ENCODE measurements around the gene DNMBP. TPM values are rescaled to one million over a fixed set of nuclear protein-coding genes. Genes with fewer than 3 reads are reported as not detected.

DNMBP gene
- total and polyA plus RNA-seq, 2 of the 4 experiments (the other 2 are of a cell fraction) = 10.9 to 13.6 TPM

GRCh38 chr10:99834410-99834809 is 175.3 kb downstream of the DNMBP start:
- Histone ChIP-seq H3K9me1 (ENCODE audit: insufficient read depth, low read length) (peaks cover 14% of the 10 kb centered on the region; the same call in 1 of the 2 replicates), H3K4ac (ENCODE audit: low read depth, low read length) (peak overlapping the region; percentile 95), H3K79me1 (ENCODE audit: low read depth in 1 of 2, low read length in 2 of 2) (no peaks in the 10 kb centered on the region; a peak in 1 of 4 replicates), H4K8ac (ENCODE audit: low read depth in 2 of 2, low read length in 2 of 2) (peak overlapping the region; percentile 63 to 93; a peak in 3 of 4 replicates), H4K20me1 (ENCODE audit: insufficient read depth, low read length) (no peaks in the 10 kb centered on the region), H2BK120ac (ENCODE audit: low read depth, low read length) (peak overlapping the region; percentile 95), H2AFZ (replicated peaks; ENCODE audit: low read length, poor library complexity) (peak overlapping the region; percentile 87), H3K27me3 (ENCODE audit: control insufficient read depth, insufficient read depth, low read length) (no peaks in the 10 kb centered on the region), H4K5ac (ENCODE audit: low read depth, low read length) (peak overlapping the region; percentile 74; the same call in 1 of the 2 replicates), H2BK20ac (ENCODE audit: low read depth, low read length) (peak overlapping the region; percentile 96), H3K4me3 (ENCODE audit: insufficient read depth, low read depth, low read length) (no peak overlapping the region), H3K27ac (ENCODE audit: insufficient read depth, low read length) (peak overlapping the region; percentile 27; the same call in 1 of the 2 replicates), H2AK9ac (replicated peaks; ENCODE audit: low read depth, low read length, poor library complexity) (peak overlapping the region; percentile 78), H2BK5ac (ENCODE audit: low read depth, low read length, poor library complexity, severe bottlenecking) (peak overlapping the region; percentile 97), H3K4me2 (ENCODE audit: low read depth, low read length) (no peak overlapping the region; the same call in 1 of the 2 replicates), H4K91ac (ENCODE audit: insufficient read depth, low read depth, low read length) (peak overlapping the region; percentile 79), H3K4me1 (ENCODE audit: control insufficient read depth, insufficient read depth, low read length) (peaks cover 11% of the 10 kb centered on the region), H3K9ac (ENCODE audit: low read depth, low read length) (no peak overlapping the region), H3K36me3 (ENCODE audit: control insufficient read depth, insufficient read depth, low read length) (no peaks in the 10 kb centered on the region), H2AK5ac (ENCODE audit: low read depth, low read length) (peak overlapping the region; percentile 95), H3K56ac (ENCODE audit: extremely low read depth, insufficient read depth, low read length) (no peak overlapping the region), H3K14ac (replicated peaks; ENCODE audit: low read depth, low read length) (peak overlapping the region; percentile 96), H3K9me3 (ENCODE audit: control insufficient read depth, insufficient read depth, low read length) (no peaks in the 10 kb centered on the region), H3K18ac (ENCODE audit: low read depth, low read length) (peak overlapping the region; percentile 89; the same call in 1 of the 2 replicates), H3K23ac (ENCODE audit: low read depth, low read length) (peak overlapping the region; percentile 79), H2BK15ac (ENCODE audit: low read depth, low read length) (peak overlapping the region; percentile 98)
- ChIA-PET CTCF (interaction anchor here (1.4 kb wide), 1 partner anchor 15 kb away, joined by 3 read pairs; no protein-coding TSS in a partner anchor), POLR2A (ENCODE audit: unreplicated experiment) (no interaction called here)
- intact Hi-C loops (cut with micrococcal nuclease) = loop anchor here (5.0 kb wide), 2 partner anchors 52 to 102 kb away; partner anchors contain the start of genes ABCC2, COX15 and CUTC
- in situ Hi-C loops (cut with MboI; ENCODE audit: low sequenced_read_pairs) = loop anchor here (5.0 kb wide), 1 partner anchor 92 kb away; no protein-coding TSS in a partner anchor
- dilution Hi-C loops (cut with HindIII; ENCODE audit: low sequenced_read_pairs, unreplicated experiment) = no loop called here
- peak; percentile 89 for DNase-seq
- BruUV-seq (replicated peaks) = no TSS peak
- no CpG with 5 or more reads among the region's 4 CpGs for WGBS, 2 experiments (ENCODE audit: extremely low coverage in 2 of 2, insufficient read length in 1 of 2)
- no peak for TF ChIP-seq ELK1 (IDR thresholded peaks at IDR 0.05; ENCODE audit: borderline replicate concordance, low read depth, low read length)
- no peak for TF ChIP-seq CTCF (conservative IDR thresholded peaks at IDR 0.05; ENCODE audit: low read depth, low read length)
- TF ChIP-seq SMC3 (IDR thresholded peaks at IDR 0.05; ENCODE audit: low read depth, low read length) = no peak
- no peak for TF ChIP-seq BHLHE40 (IDR thresholded peaks at IDR 0.05; ENCODE audit: low read depth, low read length)
- peak; percentile 47; the same call in 1 of the 2 replicates for TF ChIP-seq MAFK (IDR thresholded peaks at IDR 0.05; ENCODE audit: low read depth, low read length)
- peak; percentile 77 for TF ChIP-seq NFE2L2 (IDR thresholded peaks at IDR 0.05; ENCODE audit: low read depth, low read length)
- no peak for TF ChIP-seq MXI1 (IDR thresholded peaks at IDR 0.05; ENCODE audit: borderline replicate concordance, low read depth, low read length)
- no peak for TF ChIP-seq USF2 (IDR thresholded peaks at IDR 0.05; ENCODE audit: low read depth, low read length)
- TF ChIP-seq FOS (IDR thresholded peaks at IDR 0.05; ENCODE audit: low read depth, low read length) = peak; percentile 75
- TF ChIP-seq RAD21 (IDR thresholded peaks at IDR 0.05; ENCODE audit: low read length) = no peak
- peak; percentile 41; the same call in 1 of the 2 replicates for TF ChIP-seq CEBPB (IDR thresholded peaks at IDR 0.05; ENCODE audit: low read depth, low read length)
- no peak for TF ChIP-seq RCOR1 (IDR thresholded peaks at IDR 0.05; ENCODE audit: insufficient replicate concordance, low read length)
- ATAC-seq (ENCODE audit: low read depth) = peak; percentile 95
